Measurements from ENCODE around the gene NSD2.

- no peak for TF ChIP-seq CTCF (IDR thresholded peaks at IDR 0.05)
- no peak for TF ChIP-seq ZFX (IDR thresholded peaks at IDR 0.05; ENCODE audit: borderline replicate concordance)
These were observed 12.4 kb downstream of the NSD2 start for GRCh38 chr4:1883583-1883982.
